ENCODE measurements around the gene KIAA1671. TPM values are rescaled to one million over a fixed set of nuclear protein-coding genes. Genes with fewer than 3 reads are reported as not detected.

KIAA1671 gene
- total and polyA plus RNA-seq, 9 of the 15 experiments (the other 6 are each of a cell fraction or from before 2014, with no cell fraction given) = under 0.01 to 0.11 (median 0.02) TPM; not detected in 5

- TF ChIP-seq ZNF431 (CRISPR knock-in tag; IDR thresholded peaks at IDR 0.05) (no peak), STAG1 (CRISPR knock-in tag; IDR thresholded peaks at IDR 0.05; ENCODE audit: borderline replicate concordance) (no peak), POU5F1 (IDR thresholded peaks at IDR 0.05; ENCODE audit: borderline replicate concordance, low read depth, low read length, partially characterized antibody) (no peak)
Observed at GRCh38 chr22:25012741-25013143, 60.2 kb downstream of the KIAA1671 start (continued).

DNA sequence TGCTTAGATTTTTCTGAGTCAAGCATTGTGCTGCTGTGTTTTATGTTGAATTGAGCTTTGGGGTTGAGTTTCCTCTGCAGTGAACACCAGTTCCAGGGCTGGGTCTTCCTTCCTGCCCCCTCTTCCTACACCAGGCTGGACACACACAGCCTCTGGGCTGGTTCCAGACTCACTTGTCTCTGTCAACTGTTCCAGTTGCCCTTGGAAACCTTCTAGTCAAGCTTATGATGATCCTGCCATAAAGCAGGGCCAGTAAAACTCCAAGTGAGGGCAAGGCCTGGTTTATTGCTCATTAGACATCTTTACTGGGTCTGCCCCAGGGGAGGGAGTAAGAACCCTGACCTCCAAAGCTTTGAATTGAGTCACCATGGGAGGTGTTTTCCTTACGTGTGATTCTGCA, 61.1 kb downstream of the KIAA1671 start:
- Histone ChIP-seq H3K4me2 (ENCODE audit: insufficient read depth, low read length) (no peak overlapping the region), H3K27me3 (ENCODE audit: control insufficient read depth in 2 of 2, insufficient read depth in 2 of 2, low read length in 2 of 2) (peaks cover 0 to 10% of the 10 kb centered on the region in 2 experiments; a peak in 1 of 5 replicates), H3K27ac (ENCODE audit: extremely low read depth, low read depth, low read length) (no peak overlapping the region), H3K9ac (ENCODE audit: insufficient read depth in 1 of 2, low read depth in 2 of 2, low read length in 2 of 2) (no peak overlapping the region), H3K9me3 (replicated peaks; ENCODE audit: control insufficient read depth, insufficient read depth, low read depth, low read length) (no peaks in the 10 kb centered on the region), H3K79me2 (ENCODE audit: control insufficient read depth, insufficient read depth, low read length) (no peaks in the 10 kb centered on the region), H3K4me3 (no peak overlapping the region), H3K9me1 (ENCODE audit: control insufficient read depth, insufficient read depth, low read length) (no peaks in the 10 kb centered on the region), H2AFZ (ENCODE audit: low read depth, low read length) (no peak overlapping the region), H4K20me1 (replicated peaks; ENCODE audit: control insufficient read depth, insufficient read depth, low read length) (no peaks in the 10 kb centered on the region), H3K4me1 (replicated peaks in 1 of 2; ENCODE audit: control insufficient read depth in 2 of 2, insufficient read depth in 2 of 2, low read length in 2 of 2) (no peaks in the 10 kb centered on the region), H3K36me3 (ENCODE audit: control insufficient read depth, insufficient read depth, low read length) (no peaks in the 10 kb centered on the region)
- no peak for FAIRE-seq
- DNase-seq (ENCODE audit: extremely low read depth in 1 of 4, low spot score in 3 of 4) = no peak
- intact Hi-C loops (cut with micrococcal nuclease) (no loop called here), in situ Hi-C loops (cut with MboI) (no loop called here)
- no TSS peak for BruUV-seq (replicated peaks)
- ATAC-seq = no peak
- whole genome bisulfite sequencing (ENCODE audit: insufficient coverage, low coverage, missing lambda C conversion rate) = 0% methylated on average over 1 of the region's 1 CpG
- TF ChIP-seq ZNF23 (CRISPR knock-in tag; IDR thresholded peaks at IDR 0.05) (no peak), JUN (IDR thresholded peaks at IDR 0.05; ENCODE audit: borderline replicate concordance, low read depth, low read length) (no peak), JUN (CRISPR knock-in tag; IDR thresholded peaks at IDR 0.05; ENCODE audit: borderline replicate concordance) (no peak), ZNF518B (CRISPR knock-in tag; IDR thresholded peaks at IDR 0.05) (no peak), TCF7 (IDR thresholded peaks at IDR 0.05; ENCODE audit: borderline replicate concordance) (no peak)
- ChIA-PET CTCF (ENCODE audit: low intra/inter-chr PET ratio) (no interaction called here), POLR2A (interaction anchor here (1.0 kb wide), 1 partner anchor 52 kb away, joined by 3 read pairs; no protein-coding TSS in a partner anchor)
